ENCODE results near the gene BTG2. TPM values are rescaled to one million over a fixed set of nuclear protein-coding genes. Genes with fewer than 3 reads are reported as not detected.

Gene BTG2
- total RNA-seq, 1 experiment from 2014 or later, result 2.2 TPM

- peak overlapping the region; percentile 87; the same call in 1 of the 2 replicates for H2AFZ ChIP-seq (ENCODE audit: low read length)
- H3K27me3 ChIP-seq (ENCODE audit: low read length), result no peaks in the 10 kb centered on the region
- H3K79me2 ChIP-seq (ENCODE audit: low read length), result no peaks in the 10 kb centered on the region
- CTCF ChIA-PET, result interaction anchor here (0.6 kb wide), 1 partner anchor 390 kb away, joined by 6 read pairs; no protein-coding TSS in a partner anchor
- H3F3A ChIP-seq (ENCODE audit: low read length, unreplicated experiment), result no peaks in the 10 kb centered on the region
- POLR2A ChIA-PET (ENCODE audit: unreplicated experiment), result no interaction called here
- H3K4me3 ChIP-seq (ENCODE audit: low read length), result no peak overlapping the region
- no peak for DNase-seq
- H3K9me3 ChIP-seq (ENCODE audit: low read length), result no peaks in the 10 kb centered on the region
- no peak overlapping the region for H3K27ac ChIP-seq (ENCODE audit: low read length)
- H4K20me1 ChIP-seq (ENCODE audit: low read length), result no peaks in the 10 kb centered on the region
- H3K4me2 ChIP-seq (ENCODE audit: low read length), result peak overlapping the region; percentile 48
- ATAC-seq, result no peak
- TF ChIP-seq EZH2phosphoT487 (IDR thresholded peaks at IDR 0.05; ENCODE audit: borderline replicate concordance, low read length) (no peak), CTCF (conservative IDR thresholded peaks at IDR 0.05; ENCODE audit: low read depth, low read length) (no peak), EZH2 (IDR thresholded peaks at IDR 0.05; ENCODE audit: low read length, unreplicated experiment) (no peak)
- no peaks in the 10 kb centered on the region for H3K36me3 ChIP-seq (ENCODE audit: low read depth, low read length)
- peaks cover 15% of the 10 kb centered on the region for H3K4me1 ChIP-seq (ENCODE audit: insufficient read depth, low read length)
- BruUV-seq (replicated peaks), result no TSS peak
- H3K9ac ChIP-seq (ENCODE audit: low read length), result no peak overlapping the region
- intact Hi-C loops (cut with micrococcal nuclease), result loop anchor here (1.0 kb wide), 3 partner anchors 53 to 213 kb away; no protein-coding TSS in a partner anchor
- no peaks in the 10 kb centered on the region for H3K9me2 ChIP-seq (replicated peaks; ENCODE audit: low read length)
These were observed 31.3 kb upstream of the BTG2 start for GRCh38 chr1:203273869-203274602.

GRCh38 chr1:203274603-203275381 lies 30.5 kb upstream of the BTG2 start:
- Histone ChIP-seq H2AFZ (ENCODE audit: low read length) (no peak overlapping the region), H3K36me3 (ENCODE audit: low read depth, low read length) (no peaks in the 10 kb centered on the region), H3K4me2 (ENCODE audit: low read length) (no peak overlapping the region), H3F3A (ENCODE audit: low read length, unreplicated experiment) (no peaks in the 10 kb centered on the region), H3K4me3 (ENCODE audit: low read length) (no peak overlapping the region), H3K4me1 (ENCODE audit: insufficient read depth, low read length) (peaks cover 15% of the 10 kb centered on the region), H3K27ac (ENCODE audit: low read length) (no peak overlapping the region), H3K9me2 (replicated peaks; ENCODE audit: low read length) (no peaks in the 10 kb centered on the region), H3K9ac (ENCODE audit: low read length) (no peak overlapping the region), H3K79me2 (ENCODE audit: low read length) (no peaks in the 10 kb centered on the region), H3K27me3 (ENCODE audit: low read length) (no peaks in the 10 kb centered on the region), H4K20me1 (ENCODE audit: low read length) (no peaks in the 10 kb centered on the region), H3K9me3 (ENCODE audit: low read length) (no peaks in the 10 kb centered on the region)
- ATAC-seq (no peak), DNase-seq (no peak)
- BruUV-seq (replicated peaks), result no TSS peak
- CTCF ChIA-PET, result no interaction called here
- no peak for TF ChIP-seq CTCF (conservative IDR thresholded peaks at IDR 0.05; ENCODE audit: low read depth, low read length)
- no peak for TF ChIP-seq EZH2phosphoT487 (IDR thresholded peaks at IDR 0.05; ENCODE audit: borderline replicate concordance, low read length)
- TF ChIP-seq EZH2 (IDR thresholded peaks at IDR 0.05; ENCODE audit: low read length, unreplicated experiment), result no peak
- intact Hi-C loops (cut with micrococcal nuclease), result no loop called here
- POLR2A ChIA-PET (ENCODE audit: unreplicated experiment), result no interaction called here

All from PC-3 (cell line).